ENCODE results near the gene GPR32.
A peak's percentile ranks its signal among the peaks of the same experiment; 100 is the strongest.
"Not testable (repeated sequence)": the region's sequence is repeated elsewhere in the genome, so short reads cannot be mapped to it uniquely, and the experiment has no call there.

Gene GPR32, protein sequence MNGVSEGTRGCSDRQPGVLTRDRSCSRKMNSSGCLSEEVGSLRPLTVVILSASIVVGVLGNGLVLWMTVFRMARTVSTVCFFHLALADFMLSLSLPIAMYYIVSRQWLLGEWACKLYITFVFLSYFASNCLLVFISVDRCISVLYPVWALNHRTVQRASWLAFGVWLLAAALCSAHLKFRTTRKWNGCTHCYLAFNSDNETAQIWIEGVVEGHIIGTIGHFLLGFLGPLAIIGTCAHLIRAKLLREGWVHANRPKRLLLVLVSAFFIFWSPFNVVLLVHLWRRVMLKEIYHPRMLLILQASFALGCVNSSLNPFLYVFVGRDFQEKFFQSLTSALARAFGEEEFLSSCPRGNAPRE

DNA sequence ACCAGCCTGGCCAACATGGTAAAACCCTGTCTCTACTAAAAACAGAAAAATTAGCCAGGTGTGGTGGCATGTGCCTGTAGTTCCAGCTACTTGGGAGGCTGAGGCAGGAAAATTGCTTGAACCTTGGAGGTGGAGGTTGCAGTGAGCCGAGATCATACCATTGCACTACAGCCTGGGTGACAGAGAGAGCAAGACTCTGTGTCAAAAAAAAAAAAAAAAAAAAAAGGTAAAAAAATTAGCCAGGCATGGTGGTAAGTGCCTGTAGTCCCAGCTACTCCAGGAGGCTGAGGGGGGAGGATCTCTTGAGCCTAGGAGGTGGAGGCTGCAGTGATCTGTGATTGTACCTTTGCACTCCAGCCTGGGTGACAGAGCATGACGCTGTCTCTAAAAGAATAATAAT, at the start of gene GPR32:
GPR32 (plus strand) TSS at position 301 of the 400 bp plus-strand sequence. CDS start 137 bp downstream, outside the sequence.
- CTCF ChIA-PET: interaction anchor here (0.6 kb wide), 1 partner anchor 213 kb away, joined by 3 read pairs; no protein-coding TSS in a partner anchor
- TF ChIP-seq ZNF394 (tag by site-specific recombination; IDR thresholded peaks at IDR 0.05; ENCODE audit: borderline replicate concordance): peak; percentile 22; the same call in 1 of the 2 replicates
- H3K4me3 ChIP-seq (ENCODE audit: low read depth, low read length); H3K36me3 ChIP-seq (ENCODE audit: control insufficient read depth in 2 of 2, insufficient read depth in 1 of 2, low read length in 2 of 2); POLR2A ChIA-PET; H3K4me1 ChIP-seq (ENCODE audit: control insufficient read depth, insufficient read depth, low read length); H3K27ac ChIP-seq (ENCODE audit: extremely low read depth, low read depth, low read length); H3K9me3 ChIP-seq (ENCODE audit: control insufficient read depth, insufficient read depth, low read depth, low read length): not testable (repeated sequence)

DNA sequence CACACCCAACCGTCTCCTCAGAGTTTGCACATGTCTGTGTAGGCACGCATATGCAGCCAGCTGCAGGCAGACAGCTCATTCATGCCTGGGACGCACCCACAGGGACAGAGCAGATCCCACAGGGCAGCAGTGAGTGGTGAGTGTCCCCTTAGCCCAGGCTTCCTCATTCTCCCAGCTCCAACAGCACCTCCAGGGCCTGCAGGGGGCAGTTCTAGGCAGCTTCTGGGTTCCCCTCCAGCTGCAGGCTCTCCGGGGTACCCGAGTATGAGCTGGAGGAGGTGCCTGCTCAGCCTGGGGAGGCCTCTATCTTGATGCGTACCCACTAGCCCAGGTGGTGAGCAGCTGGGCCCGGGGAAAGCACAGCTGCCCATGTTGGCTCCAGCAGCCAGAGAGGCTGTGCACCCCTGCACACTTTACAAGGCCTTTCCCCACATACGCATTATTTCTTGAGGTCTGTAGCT, 49.3 kb upstream of the GPR32 start:
- Histone ChIP-seq H3K36me3 (ENCODE audit: control insufficient read depth in 2 of 2, insufficient read depth in 1 of 2, low read length in 2 of 2) (no peaks in the 10 kb centered on the region), H3K9me3 (ENCODE audit: control insufficient read depth, insufficient read depth, low read depth, low read length) (no peaks in the 10 kb centered on the region), H3K4me1 (ENCODE audit: control insufficient read depth, insufficient read depth, low read length) (peaks cover 7% of the 10 kb centered on the region; the same call in 1 of the 2 replicates), H3K4me3 (ENCODE audit: low read depth, low read length) (no peak overlapping the region), H3K27ac (ENCODE audit: extremely low read depth, low read depth, low read length) (no peak overlapping the region)
- POLR2A ChIA-PET: no interaction called here
- CTCF ChIA-PET: interaction anchor here (0.6 to 2.1 kb wide), 8 partner anchors 11 to 201 kb away, joined by 3 to 8 read pairs (median 3); no protein-coding TSS in a partner anchor
- TF ChIP-seq TRIM28 (IDR thresholded peaks at IDR 0.05; ENCODE audit: borderline replicate concordance, low read length) (no peak), ZBTB20 (tag by site-specific recombination; IDR thresholded peaks at IDR 0.05) (no peak), ZNF174 (tag by site-specific recombination; IDR thresholded peaks at IDR 0.05) (no peak), PRDM2 (tag by site-specific recombination; IDR thresholded peaks at IDR 0.05; ENCODE audit: borderline replicate concordance) (no peak), PATZ1 (tag by site-specific recombination; IDR thresholded peaks at IDR 0.05) (peak; percentile 12; the same call in 1 of the 2 replicates), SCRT2 (tag by site-specific recombination; IDR thresholded peaks at IDR 0.05) (no peak), CTCF (tag by site-specific recombination; IDR thresholded peaks at IDR 0.05) (no peak), ZNF426 (tag by site-specific recombination; IDR thresholded peaks at IDR 0.05) (no peak), GLIS1 (tag by site-specific recombination; IDR thresholded peaks at IDR 0.05) (peak; percentile 76), ZNF114 (tag by site-specific recombination; IDR thresholded peaks at IDR 0.05) (no peak), ZNF600 (tag by site-specific recombination; IDR thresholded peaks at IDR 0.05) (no peak), ZNF132 (tag by site-specific recombination; IDR thresholded peaks at IDR 0.05; ENCODE audit: borderline replicate concordance) (no peak), ZFHX2 (tag by site-specific recombination; conservative IDR thresholded peaks at IDR 0.05) (no peak), ZBTB10 (tag by site-specific recombination; IDR thresholded peaks at IDR 0.05) (no peak), GLI2 (tag by site-specific recombination; IDR thresholded peaks at IDR 0.05; ENCODE audit: borderline replicate concordance, low read depth) (no peak), ZNF639 (tag by site-specific recombination; IDR thresholded peaks at IDR 0.05) (no peak)
- TF ChIP-seq, protein P1, sequence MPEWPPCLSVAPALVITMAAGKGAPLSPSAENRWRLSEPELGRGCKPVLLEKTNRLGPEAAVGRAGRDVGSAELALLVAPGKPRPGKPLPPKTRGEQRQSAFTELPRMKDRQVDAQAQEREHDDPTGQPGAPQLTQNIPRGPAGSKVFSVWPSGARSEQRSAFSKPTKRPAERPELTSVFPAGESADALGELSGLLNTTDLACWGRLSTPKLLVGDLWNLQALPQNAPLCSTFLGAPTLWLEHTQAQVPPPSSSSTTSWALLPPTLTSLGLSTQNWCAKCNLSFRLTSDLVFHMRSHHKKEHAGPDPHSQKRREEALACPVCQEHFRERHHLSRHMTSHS (tag by site-specific recombination; IDR thresholded peaks at IDR 0.05): no peak
